ENCODE results near the gene BFSP2.
"Not testable (repeated sequence)": the region's sequence is repeated elsewhere in the genome, so short reads cannot be mapped to it uniquely, and the experiment has no call there.

Gene BFSP2

GRCh38 chr3:133523758-133524157, 123.9 kb downstream of the BFSP2 start:
- not testable (repeated sequence) for DNase-seq
